Ovary (tissue), 9 donors: ENCODE results near the gene TMEM114. TPM values are rescaled to one million over a fixed set of nuclear protein-coding genes. Genes with fewer than 3 reads are reported as not detected.

Source experiments
- DNase-seq, 5 donors: peaks; one replicate each; pipeline ENCODE4 v3.0.0-alpha.2; 2019 to 2020
- H3K27ac ChIP-seq, 2 donors: fragments of 200-600 bp; one replicate each; pipeline versions ENCODE4 v1.5.1 to v1.8.0; 2019 to 2022
- H3K27me3 ChIP-seq: fragments of 200-600 bp; one replicate; pipeline ENCODE4 v1.8.0; 2022
- H3K36me3 ChIP-seq: fragments of 200-600 bp; sonication (generic); one replicate; pipeline ENCODE4 v1.5.1; 2019
- H3K4me1 ChIP-seq: one replicate; pipeline ENCODE4 v1.8.1; 2013; ENCODE audit warnings: mild to moderate bottlenecking, moderate library complexity; ENCODE audit not compliant: insufficient read depth
- H3K4me3 ChIP-seq: fragments of 200-600 bp; sonication (generic); one replicate; pipeline ENCODE4 v1.5.1; 2017
- H3K9me3 ChIP-seq, 2 donors: fragments of 200-600 bp in 1 of 2; sonication (generic) in 1 of 2; one replicate each; pipeline versions ENCODE4 v1.5.1 to v1.8.1; 2013 to 2019; ENCODE audit warnings: mild to moderate bottlenecking in 1 of 2, moderate library complexity in 1 of 2
- EP300 ChIP-seq: sonication (generic); formaldehyde crosslinking; IDR thresholded peaks from one replicate; pipeline ENCODE4 v1.6.1; 2017; ENCODE audit warnings: antibody characterized with exemption
- POLR2A ChIP-seq: fragments of 450-650 bp; IDR thresholded peaks from one replicate; pipeline ENCODE4 v1.6.1; 2017; ENCODE audit warnings: antibody characterized with exemption, mild to moderate bottlenecking, moderate library complexity
- WGBS, 3 donors: extraction: QIAGEN DNeasy Blood & Tissue Kit in 1 of 3; methylation state at CpG; one replicate each; pipeline versions ENCODE4 v1.1.5 to v1.1.7; 2013 to 2017; 5-methylcytosine and 5-hydroxymethylcytosine counted together
- intact Hi-C, 4 donors: fragments of 100-400 bp; cut with DNase I; formaldehyde crosslinking; loops; one replicate each; pipeline versions ENCODE4 v1.11.0 to v1.15.1; 2022 to 2023
- polyA plus RNA-seq, 2 donors: library from polyadenylated mRNA; stranded (reverse); fragments of 200-250 nt in 1 of 2; fragments of 350-450 nt in 1 of 2; fragmentation: Illumina TruSeq in 1 of 2; extraction: RNeasy Lipid Tissue Mini Kit (QIAGEN cat#74804) in 1 of 2; gene quantifications; one replicate each; pipeline ENCODE4 v1.2.3, GENCODE V29; 2013 to 2014
- total RNA-seq, 7 donors: library from RNA; depleted of rRNA in 2 of 7; stranded (reverse); fragments of >200 nt in 2 of 7; fragmentation: NEBNext Ultra II Directional in 3 of 7; extraction: Animal tissue kit (Norgen Biotek cat#: 25700) in 3 of 7; gene quantifications; one replicate each; pipeline versions ENCODE4 v1.1.0 to v1.2.4, GENCODE V29; 2016 to 2023
- TF ChIP-seq, protein P1 (sequence below), 3 donors: fragments of 450-650 bp in 2 of 3; fragments of 200-600 bp in 1 of 3; IDR thresholded peaks; one replicate each; pipeline versions ENCODE4 v1.5.1 to v1.8.0; 2016 to 2022; ENCODE audit warnings: antibody characterized with exemption in 3 of 3, mild to moderate bottlenecking in 1 of 3
- donor health status: DM: no; HTN: no; CAD: no; lungs with moderate emphysema.
- donor health status: DM: no; HTN: no; CAD: no.
- donor health status: Bipolar disorder and iron deficiency.
- donor health status: DM: yes; HTN: yes; CAD: no.
- donor health status: DM: no; HTN: no; CAD: no.
- donor health status: DM: yes; HTN: yes; CAD: no.

The TMEM114 gene
- total and polyA plus RNA-seq, 9 donors, result not detected

DNA sequence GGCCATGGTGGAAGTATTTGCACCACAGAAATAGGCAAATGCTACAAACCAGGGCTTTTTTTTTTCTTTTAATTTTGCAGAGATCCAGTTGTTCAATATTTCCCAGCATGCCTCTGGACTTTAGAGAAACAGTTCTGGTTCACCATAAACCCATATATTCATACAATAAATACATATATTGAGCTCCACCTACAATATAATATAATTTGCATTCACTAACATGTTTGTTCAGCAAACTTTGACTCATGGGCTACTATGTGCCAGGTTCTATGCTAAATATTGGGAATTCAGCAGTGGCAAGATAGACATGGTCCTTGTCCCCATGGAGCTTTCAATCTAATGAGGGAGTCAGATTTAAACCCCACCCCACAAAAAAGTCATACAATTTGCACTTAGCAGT lies 3.2 kb downstream of the TMEM114 start:
- Histone ChIP-seq H3K4me1 (no peaks in the 10 kb centered on the region), H3K27ac (no peak overlapping the region), H3K9me3 (peaks cover 0 to 2% of the 10 kb centered on the region in 2 donors), H3K36me3 (no peaks in the 10 kb centered on the region), H3K4me3 (no peak overlapping the region), H3K27me3 (no peaks in the 10 kb centered on the region)
- no peak for DNase-seq
- TF ChIP-seq POLR2A (no peak), EP300 (no peak)
- TF ChIP-seq, protein P1, sequence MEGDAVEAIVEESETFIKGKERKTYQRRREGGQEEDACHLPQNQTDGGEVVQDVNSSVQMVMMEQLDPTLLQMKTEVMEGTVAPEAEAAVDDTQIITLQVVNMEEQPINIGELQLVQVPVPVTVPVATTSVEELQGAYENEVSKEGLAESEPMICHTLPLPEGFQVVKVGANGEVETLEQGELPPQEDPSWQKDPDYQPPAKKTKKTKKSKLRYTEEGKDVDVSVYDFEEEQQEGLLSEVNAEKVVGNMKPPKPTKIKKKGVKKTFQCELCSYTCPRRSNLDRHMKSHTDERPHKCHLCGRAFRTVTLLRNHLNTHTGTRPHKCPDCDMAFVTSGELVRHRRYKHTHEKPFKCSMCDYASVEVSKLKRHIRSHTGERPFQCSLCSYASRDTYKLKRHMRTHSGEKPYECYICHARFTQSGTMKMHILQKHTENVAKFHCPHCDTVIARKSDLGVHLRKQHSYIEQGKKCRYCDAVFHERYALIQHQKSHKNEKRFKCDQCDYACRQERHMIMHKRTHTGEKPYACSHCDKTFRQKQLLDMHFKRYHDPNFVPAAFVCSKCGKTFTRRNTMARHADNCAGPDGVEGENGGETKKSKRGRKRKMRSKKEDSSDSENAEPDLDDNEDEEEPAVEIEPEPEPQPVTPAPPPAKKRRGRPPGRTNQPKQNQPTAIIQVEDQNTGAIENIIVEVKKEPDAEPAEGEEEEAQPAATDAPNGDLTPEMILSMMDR (IDR thresholded peaks at IDR 0.05), result no peak
- intact Hi-C loops, result no loop called here

DNA sequence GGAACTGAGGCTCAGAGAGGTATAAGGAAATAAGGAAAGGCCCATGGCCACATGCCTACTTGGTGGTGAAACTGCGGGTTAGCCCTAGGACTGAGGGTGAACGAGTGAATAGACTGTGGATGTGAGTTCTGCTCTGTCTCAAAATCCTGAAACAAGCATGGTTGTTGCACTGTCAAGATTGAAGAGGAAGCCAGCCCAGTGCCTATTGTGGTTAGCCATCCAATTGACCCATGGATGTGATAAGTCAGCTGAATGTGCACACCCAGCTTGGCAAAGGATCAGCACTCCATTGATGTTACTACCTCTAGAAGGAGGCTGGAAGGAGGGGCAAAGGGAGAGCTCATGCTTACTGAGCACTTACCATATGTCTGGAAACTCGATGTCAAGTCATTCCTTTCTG lies 4.5 kb downstream of the TMEM114 start:
- Histone ChIP-seq H3K27ac (no peak overlapping the region), H3K9me3 (no peaks in the 10 kb centered on the region), H3K4me3 (no peak overlapping the region), H3K36me3 (no peaks in the 10 kb centered on the region), H3K27me3 (no peaks in the 10 kb centered on the region), H3K4me1 (no peaks in the 10 kb centered on the region)
- intact Hi-C loops, result no loop called here
- WGBS, 3 donors, result 71 to 84% (median 71%) methylated on average over 3 of the region's 3 CpGs
- DNase-seq, result no peak
- no peak for TF ChIP-seq POLR2A
- no peak for TF ChIP-seq EP300
- TF ChIP-seq, protein P1 (IDR thresholded peaks at IDR 0.05), result no peak

GRCh38 chr16:8585041-8585440 lies 5.3 kb downstream of the TMEM114 start:
- no peak for DNase-seq
- no peaks in the 10 kb centered on the region for H3K9me3 ChIP-seq
- WGBS, 3 donors, result 67 to 70% (median 70%) methylated on average over 2 of the region's 2 CpGs
- H3K27ac ChIP-seq, result no peak overlapping the region
- no peaks in the 10 kb centered on the region for H3K4me1 ChIP-seq
- intact Hi-C loops, result no loop called here
- H3K4me3 ChIP-seq, result no peak overlapping the region
- H3K36me3 ChIP-seq, result no peaks in the 10 kb centered on the region
- H3K27me3 ChIP-seq, result no peaks in the 10 kb centered on the region
- TF ChIP-seq, protein P1 (IDR thresholded peaks at IDR 0.05), result no peak
- TF ChIP-seq POLR2A (no peak), EP300 (no peak)

DNA sequence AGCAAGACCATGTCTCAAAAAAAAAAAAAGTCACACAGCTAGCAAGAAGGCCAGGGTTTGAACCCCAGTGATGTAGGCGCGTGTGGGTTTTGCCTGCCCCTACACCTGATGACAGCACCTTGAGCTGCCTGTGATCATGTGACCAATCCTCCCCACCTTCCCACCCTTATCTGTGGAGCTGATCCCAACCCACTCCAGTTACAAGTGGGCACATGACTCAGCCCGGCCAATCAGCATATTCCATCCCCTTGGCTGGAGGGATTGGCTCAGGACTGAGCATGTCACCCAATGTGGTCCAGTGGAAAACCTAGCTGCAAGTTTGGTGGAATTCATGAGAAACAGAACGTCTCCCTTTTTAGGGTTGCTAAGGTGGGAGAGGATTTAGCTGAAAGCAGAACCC lies 6.6 kb downstream of the TMEM114 start:
- H3K4me3 ChIP-seq, result no peak overlapping the region
- 65 to 72% (median 67%) methylated on average over 4 of the region's 4 CpGs for WGBS, 3 donors
- intact Hi-C loops, result no loop called here

More for the DNA sequence above, 6.6 kb downstream of the TMEM114 start:
- H3K4me1 ChIP-seq, result no peaks in the 10 kb centered on the region
- no peaks in the 10 kb centered on the region for H3K27me3 ChIP-seq
- no peak for TF ChIP-seq EP300
- TF ChIP-seq POLR2A, result no peak
- TF ChIP-seq, protein P1 (IDR thresholded peaks at IDR 0.05), result no peak
- no peak overlapping the region for H3K27ac ChIP-seq
- no peaks in the 10 kb centered on the region for H3K36me3 ChIP-seq
- no peak for DNase-seq
- no peaks in the 10 kb centered on the region for H3K9me3 ChIP-seq
